Fibroblast of lung (primary cell): ENCODE data around the gene EPAS1.

Experiments
- EZH2 ChIP-seq: IDR thresholded peaks from 2 replicates; pipeline ENCODE4 v1.5.1; 2012; ENCODE audit warnings: low read length, control low read depth, mild to moderate bottlenecking; ENCODE audit errors: missing control alignments
- TF ChIP-seq, protein P1 (sequence below), 2 donors: IDR thresholded peaks in 1 of 2; conservative IDR thresholded peaks in 1 of 2; 1 replicate in 1 of 2; 2 replicates in 1 of 2; pipeline ENCODE4 v1.5.1; 2011 to 2012; ENCODE audit warnings: low read length in 2 of 2, control low read depth in 1 of 2, inconsistent platforms in 1 of 2, low read depth in 1 of 2, mild to moderate bottlenecking in 1 of 2

DNA sequence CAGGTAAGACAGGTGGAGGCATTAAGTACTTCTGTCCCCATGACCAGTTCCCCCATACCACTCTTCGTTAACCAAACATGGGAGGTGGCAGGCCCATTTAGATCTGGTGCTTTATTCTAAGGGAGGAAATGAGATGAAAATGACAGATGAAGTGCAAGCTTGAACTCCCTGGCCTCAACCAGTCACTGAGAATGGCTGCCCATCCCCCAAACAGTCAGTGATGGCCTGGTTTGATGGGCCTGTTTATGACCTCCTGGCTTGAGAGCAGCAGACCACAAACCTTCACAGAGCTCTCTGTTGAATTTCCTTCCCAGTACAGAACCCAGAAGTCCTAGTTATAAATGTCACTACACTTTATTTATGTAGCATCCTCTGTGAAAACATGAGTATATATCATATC, 31.1 kb downstream of the EPAS1 start:
- TF ChIP-seq, protein P1, sequence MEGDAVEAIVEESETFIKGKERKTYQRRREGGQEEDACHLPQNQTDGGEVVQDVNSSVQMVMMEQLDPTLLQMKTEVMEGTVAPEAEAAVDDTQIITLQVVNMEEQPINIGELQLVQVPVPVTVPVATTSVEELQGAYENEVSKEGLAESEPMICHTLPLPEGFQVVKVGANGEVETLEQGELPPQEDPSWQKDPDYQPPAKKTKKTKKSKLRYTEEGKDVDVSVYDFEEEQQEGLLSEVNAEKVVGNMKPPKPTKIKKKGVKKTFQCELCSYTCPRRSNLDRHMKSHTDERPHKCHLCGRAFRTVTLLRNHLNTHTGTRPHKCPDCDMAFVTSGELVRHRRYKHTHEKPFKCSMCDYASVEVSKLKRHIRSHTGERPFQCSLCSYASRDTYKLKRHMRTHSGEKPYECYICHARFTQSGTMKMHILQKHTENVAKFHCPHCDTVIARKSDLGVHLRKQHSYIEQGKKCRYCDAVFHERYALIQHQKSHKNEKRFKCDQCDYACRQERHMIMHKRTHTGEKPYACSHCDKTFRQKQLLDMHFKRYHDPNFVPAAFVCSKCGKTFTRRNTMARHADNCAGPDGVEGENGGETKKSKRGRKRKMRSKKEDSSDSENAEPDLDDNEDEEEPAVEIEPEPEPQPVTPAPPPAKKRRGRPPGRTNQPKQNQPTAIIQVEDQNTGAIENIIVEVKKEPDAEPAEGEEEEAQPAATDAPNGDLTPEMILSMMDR (conservative IDR thresholded peaks at IDR 0.05 in 1 of 2, IDR thresholded peaks at IDR 0.05 in 1 of 2; ENCODE audit: low read depth in 1 of 2, low read length in 2 of 2) = no peak
- no peak for TF ChIP-seq EZH2
